SK-N-MC (cell line): Measurements from ENCODE around the gene PLXNA4.

Experiments used
- EZH2 ChIP-seq: fragments of 200-600 bp; sonication (generic); IDR thresholded peaks from one replicate; pipeline ENCODE4 v1.6.1; 2017; ENCODE audit warnings: antibody characterized with exemption
- FOXP2 ChIP-seq: optimal IDR thresholded peaks from 2 replicates; pipeline ENCODE3; 2011; ENCODE audit warnings: mild to moderate bottlenecking, moderate library complexity; ENCODE audit not compliant: insufficient read depth; ENCODE audit errors: extremely low read length, control extremely low read depth
- POLR2AphosphoS5 ChIP-seq: IDR thresholded peaks from 2 replicates; pipeline ENCODE4 v1.6.1; 2012; ENCODE audit warnings: mild to moderate bottlenecking, low read depth, low read length, borderline replicate concordance

DNA sequence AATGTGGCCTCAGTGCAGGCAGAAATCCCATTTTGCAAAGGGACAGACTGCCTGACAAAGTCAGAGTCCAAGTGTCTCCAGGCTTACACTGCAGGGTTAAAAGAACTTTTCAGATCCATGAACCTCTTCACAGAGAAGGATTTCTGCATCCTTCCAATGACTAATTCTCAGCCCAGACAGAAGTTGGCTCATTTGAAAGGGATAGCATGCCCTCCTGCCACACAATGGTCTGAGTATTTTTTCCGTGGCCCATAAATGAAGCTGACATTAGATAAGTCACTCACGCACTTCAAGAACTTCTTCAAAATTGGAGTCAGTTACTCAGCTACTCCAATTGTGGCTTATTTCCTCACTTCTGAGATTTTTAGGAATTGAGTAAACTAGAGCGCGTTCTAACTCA is 170.2 kb downstream of the PLXNA4 start:
- TF ChIP-seq POLR2AphosphoS5, result no peak
- TF ChIP-seq EZH2, result no peak
- no peak for TF ChIP-seq FOXP2
